Measurements from ENCODE around the gene SAMD13. TPM values are rescaled to one million over a fixed set of nuclear protein-coding genes. Genes with fewer than 3 reads are reported as not detected.

The SAMD13 gene
- total RNA-seq, 1 experiment from 2014 or later, result 0.61 TPM

GRCh38 chr1:84330125-84330984 is 28.8 kb downstream of the SAMD13 start:
- DNase-seq, result no peak

More at GRCh38 chr1:84330125-84330984, 28.8 kb downstream of the SAMD13 start:
- Mint-ChIP-seq H3K4me1 (peaks cover 9% of the 10 kb centered on the region in 2 experiments), H3K36me3 (ENCODE audit: insufficient read depth in 1 of 3, low read depth in 3 of 3) (peaks cover 0 to 17% (median 7%) of the 10 kb centered on the region in 3 experiments; a peak in 5 of 7 replicates), H3K9me3 (peaks cover 3 to 6% of the 10 kb centered on the region in 2 experiments), H3K27me3 (ENCODE audit: low read depth) (no peaks in the 10 kb centered on the region; the same call in 1 of the 2 replicates), H3K4me3 (no peak overlapping the region), H3K27ac (no peak overlapping the region)
- H3K4me1 ChIP-seq (ENCODE audit: insufficient read depth, low read length), result peaks cover 7% of the 10 kb centered on the region; the same call in 1 of the 2 replicates
- no peak overlapping the region for H4K91ac ChIP-seq (ENCODE audit: insufficient read length, low read depth, low read length)
- no peaks in the 10 kb centered on the region for H3K79me2 ChIP-seq (ENCODE audit: insufficient read depth, low read length)
- H3K9ac ChIP-seq (ENCODE audit: extremely low read depth, insufficient read length, low read length), result no peak overlapping the region
- H3K14ac ChIP-seq (ENCODE audit: insufficient read depth, low read length), result no peak overlapping the region
- no CpG with 5 or more reads among the region's 2 CpGs for WGBS (ENCODE audit: extremely low coverage, insufficient read length, low lambda C conversion rate)
- no peak overlapping the region for H2BK5ac ChIP-seq (ENCODE audit: insufficient read length, low read length)
- no peak overlapping the region for H2AK5ac ChIP-seq (ENCODE audit: insufficient read length, low read length)
- H3K56ac ChIP-seq (ENCODE audit: insufficient read length, low read depth, low read length), result no peak overlapping the region
- no peaks in the 10 kb centered on the region for H4K20me1 ChIP-seq (ENCODE audit: control insufficient read depth, insufficient read depth, insufficient read length)
- no peak overlapping the region for H3K27ac ChIP-seq (ENCODE audit: insufficient read length, low read depth, low read length)
- H3K27me3 ChIP-seq (ENCODE audit: insufficient read depth, low read length), result no peaks in the 10 kb centered on the region
- no peak overlapping the region for H3K4ac ChIP-seq (ENCODE audit: low read depth, low read length)
- H3K23ac ChIP-seq (ENCODE audit: insufficient read length, low read depth, low read length), result no peak overlapping the region
- H2BK15ac ChIP-seq (ENCODE audit: low read depth, low read length), result no peak overlapping the region
- H3K9me3 ChIP-seq (ENCODE audit: control insufficient read depth, low read depth, low read length), result no peaks in the 10 kb centered on the region
- no peak overlapping the region for H2BK120ac ChIP-seq (ENCODE audit: low read depth, low read length, poor library complexity, severe bottlenecking)
- H3T11ph ChIP-seq (ENCODE audit: low read length), result no peak overlapping the region
- no peak overlapping the region for H2AFZ ChIP-seq (ENCODE audit: low read length)
- H3K23me2 ChIP-seq (ENCODE audit: insufficient read length, low read depth, low read length, poor library complexity, severe bottlenecking), result no peaks in the 10 kb centered on the region
- no peak overlapping the region for H2BK20ac ChIP-seq (ENCODE audit: low read depth, low read length, poor library complexity, severe bottlenecking)
- H4K8ac ChIP-seq (replicated peaks; ENCODE audit: insufficient read length, low read depth, low read length), result no peak overlapping the region
- no peak for TF ChIP-seq CTCF (conservative IDR thresholded peaks at IDR 0.05)
- H3K79me1 ChIP-seq (ENCODE audit: insufficient read depth, low read depth, low read length, poor library complexity, severe bottlenecking), result no peaks in the 10 kb centered on the region
- no peak overlapping the region for H2BK12ac ChIP-seq (ENCODE audit: insufficient read length, low read depth, low read length)
- no peak overlapping the region for H3K4me2 ChIP-seq (ENCODE audit: insufficient read depth, insufficient read length, low read length)
- H3K18ac ChIP-seq (ENCODE audit: insufficient read length, low read depth, low read length), result no peak overlapping the region
- H4K5ac ChIP-seq (ENCODE audit: insufficient read length, low read depth, low read length), result no peak overlapping the region
